ENCODE data around the gene ARL15.

ARL15 gene

GRCh38 chr5:54206580-54207229 is 103.7 kb downstream of the ARL15 start:
- DNase-seq (ENCODE audit: low spot score), result no peak

- DNase-seq (ENCODE audit: low spot score), result no peak
Measured at GRCh38 chr5:54205918-54206317, 104.5 kb downstream of the ARL15 start.

GRCh38 chr5:54205453-54205852 is 104.9 kb downstream of the ARL15 start:
- DNase-seq (ENCODE audit: low spot score), result no peak

GRCh38 chr5:54197018-54197417 is 113.4 kb downstream of the ARL15 start:
- no peak for DNase-seq (ENCODE audit: low spot score)

GRCh38 chr5:54195701-54196100 is 114.7 kb downstream of the ARL15 start:
- DNase-seq (ENCODE audit: low spot score), result no peak

GRCh38 chr5:54194318-54194717 is 116.1 kb downstream of the ARL15 start:
- DNase-seq (ENCODE audit: low spot score), result no peak

GRCh38 chr5:54187694-54188093 is 122.7 kb downstream of the ARL15 start:
- DNase-seq (ENCODE audit: low spot score), result no peak

- DNase-seq (ENCODE audit: low spot score), result no peak
Measured at GRCh38 chr5:54186912-54187445, 123.4 kb downstream of the ARL15 start.

- no peak for DNase-seq (ENCODE audit: low spot score)
Measured at GRCh38 chr5:54186108-54186507, 124.3 kb downstream of the ARL15 start.

- no peak for DNase-seq (ENCODE audit: low spot score)
Measured at GRCh38 chr5:54184806-54185205, 125.6 kb downstream of the ARL15 start.

- peak; percentile 70 for DNase-seq (ENCODE audit: low spot score)
Measured at GRCh38 chr5:54180630-54181031, 129.7 kb downstream of the ARL15 start.

GRCh38 chr5:54178991-54179390 is 131.4 kb downstream of the ARL15 start:
- no peak for DNase-seq (ENCODE audit: low spot score)

GRCh38 chr5:54178207-54178606 is 132.2 kb downstream of the ARL15 start:
- DNase-seq (ENCODE audit: low spot score), result no peak

- DNase-seq (ENCODE audit: low spot score), result no peak
Measured at GRCh38 chr5:54177058-54177457, 133.3 kb downstream of the ARL15 start.

GRCh38 chr5:54176066-54176830 is 134.1 kb downstream of the ARL15 start:
- DNase-seq (ENCODE audit: low spot score), result no peak

GRCh38 chr5:54173251-54173650 is 137.1 kb downstream of the ARL15 start:
- DNase-seq (ENCODE audit: low spot score), result no peak

- no peak for DNase-seq (ENCODE audit: low spot score)
Measured at GRCh38 chr5:54171645-54172384, 138.6 kb downstream of the ARL15 start.

- DNase-seq (ENCODE audit: low spot score), result no peak
Measured at GRCh38 chr5:54165687-54166086, 144.7 kb downstream of the ARL15 start.

- no peak for DNase-seq (ENCODE audit: low spot score)
Measured at GRCh38 chr5:54162184-54162583, 148.2 kb downstream of the ARL15 start.

GRCh38 chr5:54160329-54160728 is 150.0 kb downstream of the ARL15 start:
- DNase-seq (ENCODE audit: low spot score), result no peak

- no peak for DNase-seq (ENCODE audit: low spot score)
Measured at GRCh38 chr5:54159893-54160195, 150.5 kb downstream of the ARL15 start.

- DNase-seq (ENCODE audit: low spot score), result peak; percentile 46
Measured at GRCh38 chr5:54159153-54159892, 151.1 kb downstream of the ARL15 start.

All from AG08395 (cell line).